GM12891 (cell line): ENCODE results near the gene CD180.

Experiments used
- DNase-seq: peaks from one replicate; pipeline ENCODE4 v3.0.0; 2011; ENCODE audit warnings: low spot score; ENCODE audit not compliant: insufficient read length
- FAIRE-seq: peaks from 2 replicates; lab custom pipeline; 2011; peaks lifted over from hg19 to GRCh38; lab: Jason Lieb, UNC
- PAX5 ChIP-seq: IDR thresholded peaks from 2 replicates; pipeline ENCODE4 v1.6.1; 2011; ENCODE audit warnings: low read length, moderate library complexity, mild to moderate bottlenecking; ENCODE audit not compliant: insufficient read depth, severe bottlenecking
- POLR2A ChIP-seq: IDR thresholded peaks from 2 replicates; pipeline ENCODE4 v1.6.1; 2011; ENCODE audit warnings: low read depth, low read length, control low read depth
- POLR2AphosphoS5 ChIP-seq: IDR thresholded peaks from 2 replicates; pipeline ENCODE4 v1.6.1; 2011; ENCODE audit warnings: low read depth, low read length, control low read depth
- POU2F2 ChIP-seq: IDR thresholded peaks from 2 replicates; pipeline ENCODE4 v1.6.1; 2011; ENCODE audit warnings: low read depth, mild to moderate bottlenecking, control low read depth, low read length, moderate library complexity
- SPI1 ChIP-seq: IDR thresholded peaks from 2 replicates; pipeline ENCODE4 v1.6.1; 2011; ENCODE audit warnings: low read depth, low read length, control low read depth
- TAF1 ChIP-seq: IDR thresholded peaks from 2 replicates; pipeline ENCODE4 v1.6.1; 2011; ENCODE audit warnings: low read depth, low read length, control low read depth

Gene CD180

DNA sequence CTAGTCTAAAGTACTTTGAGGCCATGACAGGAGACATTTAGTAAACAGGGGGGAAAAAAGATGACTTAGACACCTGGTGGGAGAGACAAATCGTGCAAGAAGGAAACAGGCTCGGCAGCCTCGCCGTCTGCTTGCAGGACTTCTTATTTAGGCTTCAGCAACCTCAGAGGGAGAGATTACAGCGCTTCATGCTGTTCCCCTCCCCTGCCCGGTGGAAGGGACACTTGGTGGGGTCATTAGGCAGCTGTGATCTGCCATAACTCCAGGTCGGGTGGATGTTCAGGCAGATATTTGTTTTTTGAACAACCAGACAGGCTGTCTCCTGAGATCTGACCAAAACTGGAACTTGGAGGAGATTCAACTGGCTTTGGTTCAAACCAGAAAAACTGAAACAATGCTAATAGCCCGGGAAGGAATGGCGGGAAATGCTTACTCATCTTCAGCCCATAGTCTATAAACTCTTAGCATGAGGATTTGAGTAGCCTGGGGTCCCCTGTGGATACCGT lies 38.1 kb upstream of the CD180 start:
- FAIRE-seq, result no peak
- no peak for DNase-seq

DNA sequence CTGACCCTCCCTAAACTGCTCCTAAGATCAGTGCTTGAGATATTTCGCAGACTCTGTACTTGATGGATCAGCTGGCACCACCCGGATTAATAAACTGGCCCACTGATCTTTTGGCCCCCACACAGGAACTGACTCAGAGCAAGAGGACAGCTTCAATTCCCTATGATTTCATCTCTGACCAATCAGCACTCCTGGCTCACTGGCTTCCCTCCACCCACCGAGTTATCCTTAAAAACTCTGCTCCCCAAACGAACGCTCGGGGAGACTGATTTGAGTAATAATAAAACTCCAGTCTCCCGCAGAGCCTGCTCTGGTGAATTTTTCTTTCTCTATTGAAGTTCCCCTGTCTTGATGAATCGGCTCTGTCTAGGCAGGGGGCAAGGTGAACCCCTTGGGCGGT lies 36.5 kb upstream of the CD180 start:
- no peak for FAIRE-seq
- DNase-seq, result no peak
- TF ChIP-seq POLR2AphosphoS5 (no peak), SPI1 (no peak), POU2F2 (no peak), POLR2A (no peak), PAX5 (no peak), TAF1 (no peak)

More for the DNA sequence above, 38.1 kb upstream of the CD180 start:
- TF ChIP-seq POLR2AphosphoS5, result no peak
- TF ChIP-seq TAF1, result no peak
- TF ChIP-seq POLR2A, result no peak
- TF ChIP-seq PAX5, result no peak
- no peak for TF ChIP-seq SPI1
- TF ChIP-seq POU2F2, result no peak

DNA sequence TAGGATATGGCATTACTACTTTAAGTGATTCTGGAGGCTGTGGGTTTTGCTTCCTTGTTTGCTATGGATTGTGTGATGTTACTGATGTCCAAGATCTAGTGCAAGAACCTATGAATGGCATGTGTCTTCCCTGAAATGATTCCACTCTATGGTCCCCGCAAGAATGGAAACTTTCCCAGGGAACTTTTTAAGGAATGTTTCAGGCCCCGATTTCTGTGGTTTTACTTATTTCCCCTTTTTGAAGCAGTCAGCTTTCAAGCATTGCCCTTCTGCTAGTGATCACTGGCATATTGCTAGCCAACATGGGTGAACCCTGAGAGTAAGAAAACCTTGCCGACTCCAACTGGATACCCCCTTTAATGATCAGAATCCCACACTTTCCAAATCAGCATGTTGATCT lies 26.6 kb upstream of the CD180 start:
- TF ChIP-seq POLR2AphosphoS5 (no peak), TAF1 (no peak), PAX5 (no peak), SPI1 (no peak), POU2F2 (no peak), POLR2A (no peak)
- peak; percentile 38 for FAIRE-seq
- DNase-seq, result no peak

DNA sequence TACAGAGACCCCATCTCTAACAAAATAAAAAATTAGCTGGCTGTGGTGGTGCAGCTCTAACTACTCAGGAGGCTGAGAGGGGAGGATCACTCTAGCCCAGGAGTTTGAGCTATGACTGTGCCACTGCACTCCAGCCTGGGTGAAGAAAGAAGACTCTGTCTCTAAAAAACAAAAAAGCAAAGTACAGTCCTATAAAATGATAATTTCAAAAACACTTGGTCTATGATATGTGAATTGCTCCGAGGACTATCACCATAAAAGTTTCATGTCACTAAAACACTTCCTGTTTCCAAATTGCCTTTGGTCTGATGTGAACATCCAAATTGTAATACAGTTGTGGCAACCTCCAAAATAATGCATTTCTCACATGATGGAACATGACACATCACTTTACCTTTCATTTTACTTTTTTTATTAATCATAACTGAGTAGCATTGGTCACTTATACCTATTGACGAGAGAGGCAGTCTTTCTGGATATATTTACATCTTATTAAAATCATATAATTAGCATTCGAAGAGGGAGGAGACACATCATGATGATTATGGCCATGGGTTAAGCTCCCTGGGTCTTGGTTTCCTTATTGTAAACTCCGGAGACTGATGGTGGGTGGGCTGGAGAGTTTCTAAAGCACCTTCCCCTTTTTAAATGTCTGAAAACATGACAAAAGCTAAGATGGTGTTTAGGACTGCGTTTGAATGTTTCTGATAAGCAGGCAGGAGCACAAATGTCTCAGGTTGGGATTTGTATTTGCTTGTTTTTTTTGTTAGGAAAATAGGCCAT lies 25.8 kb upstream of the CD180 start:
- FAIRE-seq (no peak), DNase-seq (no peak)
- no peak for TF ChIP-seq POLR2A
- TF ChIP-seq SPI1, result peak; percentile 70
- no peak for TF ChIP-seq PAX5

DNA sequence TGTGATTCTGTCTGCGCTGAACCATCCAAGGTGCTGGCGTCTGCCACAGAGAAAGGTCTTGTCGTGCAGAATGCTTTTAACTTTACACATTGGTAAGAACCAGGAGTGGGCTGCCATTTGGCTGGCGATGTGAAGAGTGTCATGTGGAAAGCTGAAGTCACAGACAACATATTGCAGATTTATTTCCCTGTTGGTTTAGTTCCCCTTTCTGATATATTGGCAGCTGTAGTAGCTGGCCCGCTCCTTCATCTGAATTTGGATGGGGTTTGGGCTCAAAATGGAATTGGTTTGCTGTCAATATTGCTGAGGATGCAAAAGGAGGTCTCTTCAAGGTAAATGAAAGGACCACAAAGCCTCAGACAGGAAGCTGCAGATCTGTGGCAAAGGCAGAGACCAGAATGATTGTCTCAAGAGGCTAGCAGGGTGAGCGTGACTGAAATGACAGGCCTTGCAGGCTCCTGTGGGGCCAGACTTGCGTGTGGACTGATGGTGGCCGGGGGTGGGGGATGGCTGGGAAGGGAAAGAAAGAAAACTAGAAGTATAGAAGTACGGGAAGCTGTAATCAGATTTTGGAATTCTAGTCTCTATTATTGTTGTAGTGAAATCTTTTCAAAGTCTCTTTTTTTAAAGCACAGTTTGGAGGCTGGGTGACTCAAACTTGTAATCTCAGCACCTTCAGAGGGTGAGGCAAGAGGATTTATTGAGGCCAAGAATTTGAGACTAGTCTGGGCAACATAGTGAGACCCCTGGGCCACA lies 25.1 kb upstream of the CD180 start:
- no peak for DNase-seq
- FAIRE-seq, result peak; percentile 96
- no peak for TF ChIP-seq POLR2A
- no peak for TF ChIP-seq PAX5
- TF ChIP-seq POLR2AphosphoS5, result no peak
- no peak for TF ChIP-seq POU2F2
- TF ChIP-seq SPI1, result 0 out of 2 replicates have a peak, but pooled peaks have one; percentile 7

DNA sequence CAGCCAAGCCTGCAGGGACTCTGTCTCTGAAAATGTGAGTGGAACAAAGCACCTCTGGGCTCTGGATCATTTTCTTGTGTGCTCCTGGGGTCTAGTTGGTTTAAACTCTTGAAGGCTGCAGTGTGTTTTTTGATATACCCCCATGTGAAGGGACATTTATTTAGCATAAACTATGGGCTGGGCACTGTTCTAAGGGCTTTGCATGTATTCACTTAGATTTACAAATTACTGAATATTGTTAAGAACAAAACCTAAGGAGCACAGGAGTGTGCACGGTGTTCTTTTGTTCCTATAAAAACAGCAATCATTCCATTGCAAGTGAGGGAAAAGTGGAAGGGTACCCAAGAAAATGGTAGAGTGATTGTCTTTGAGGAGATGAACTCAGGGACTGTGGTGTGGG lies 20.0 kb upstream of the CD180 start:
- FAIRE-seq (no peak), DNase-seq (no peak)
- no peak for TF ChIP-seq POLR2AphosphoS5
- TF ChIP-seq PAX5, result no peak

DNA sequence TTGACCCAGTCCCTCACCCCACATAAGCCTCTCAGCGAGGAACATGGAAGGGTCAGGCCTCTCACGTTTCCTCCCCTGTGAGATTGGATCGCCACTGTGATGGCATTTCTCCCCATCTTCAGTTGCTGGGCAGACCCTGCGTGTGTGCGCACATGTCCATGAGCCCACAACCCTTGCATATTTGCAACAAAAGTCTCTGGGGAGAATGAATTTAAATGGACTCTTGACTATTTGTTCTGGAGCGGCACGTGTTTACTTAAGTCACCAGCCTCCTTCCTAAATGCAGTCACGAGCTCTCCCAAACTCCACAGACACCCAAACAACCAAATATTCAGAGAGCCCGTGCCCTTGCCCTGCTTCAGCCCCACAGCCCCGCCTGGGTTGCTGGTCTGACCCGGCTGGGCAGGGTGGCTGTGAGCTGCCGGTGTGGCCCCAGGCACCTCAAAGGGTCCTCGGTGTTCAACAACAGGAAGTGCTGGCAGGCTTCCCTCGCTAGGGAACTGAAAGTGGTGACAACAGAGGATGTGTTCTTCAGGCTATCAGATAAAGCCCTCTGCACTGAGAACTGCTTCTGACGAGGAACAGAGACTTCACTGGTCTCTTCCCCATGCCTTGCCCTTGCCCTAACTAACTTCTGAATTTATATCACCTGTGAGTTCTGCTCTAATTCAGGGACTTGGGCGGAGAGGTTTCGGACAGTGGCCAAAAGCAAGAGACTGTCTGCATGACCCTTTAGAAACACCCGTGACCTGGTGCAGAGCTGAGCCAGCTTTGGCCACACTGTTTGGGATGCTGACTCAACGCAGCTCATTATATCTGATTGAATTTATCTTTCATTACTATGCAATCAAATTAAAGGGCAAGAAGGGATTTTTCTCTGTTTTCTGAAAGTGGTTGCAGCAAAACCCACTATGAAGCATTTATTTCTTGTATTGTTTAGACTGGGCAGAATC lies 19.2 kb upstream of the CD180 start:
- no peak for TF ChIP-seq POLR2AphosphoS5
- peak; percentile 99 for TF ChIP-seq SPI1

DNA sequence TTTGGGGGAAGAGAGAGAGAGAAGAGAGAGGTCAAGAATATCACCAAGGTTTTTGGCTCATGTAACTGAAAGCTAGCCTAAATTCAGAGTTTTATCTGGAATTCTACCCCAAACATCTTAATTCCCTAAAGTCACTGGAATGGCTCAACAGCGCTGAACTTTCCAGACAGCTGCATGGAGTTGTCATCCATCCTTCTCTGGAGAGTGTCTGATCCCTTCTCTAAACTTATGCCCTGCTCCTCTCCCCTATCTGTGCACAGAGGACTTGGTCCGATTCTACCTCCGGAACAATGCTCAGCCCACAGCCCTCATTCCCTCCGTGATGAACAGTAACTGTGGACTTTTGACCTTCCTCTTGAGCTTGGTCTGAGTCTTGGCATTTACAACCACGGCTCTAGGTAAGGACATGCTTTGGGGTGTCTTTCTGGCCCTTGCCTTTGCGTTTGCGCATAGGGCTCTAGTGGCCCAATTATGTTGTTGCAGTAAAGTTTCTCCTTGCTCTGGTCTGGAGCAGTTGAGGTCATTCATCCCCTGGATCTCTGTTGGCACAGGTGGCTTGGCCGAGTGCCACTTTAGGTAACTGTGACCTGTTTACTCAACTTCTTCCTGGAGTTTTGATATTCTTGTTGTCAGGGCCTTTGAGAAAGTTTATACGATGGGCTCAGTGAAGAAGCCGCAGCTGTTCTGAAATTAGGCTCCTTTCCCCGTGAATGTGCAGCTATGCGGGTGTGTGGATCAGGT lies 18.3 kb upstream of the CD180 start:
- no peak for DNase-seq
- TF ChIP-seq POU2F2 (no peak), POLR2A (no peak), POLR2AphosphoS5 (no peak), SPI1 (no peak), TAF1 (no peak), PAX5 (no peak)
- FAIRE-seq, result no peak

More for the DNA sequence above, 19.2 kb upstream of the CD180 start:
- DNase-seq, result peak; percentile 61
- FAIRE-seq, result peak; percentile 97

DNA sequence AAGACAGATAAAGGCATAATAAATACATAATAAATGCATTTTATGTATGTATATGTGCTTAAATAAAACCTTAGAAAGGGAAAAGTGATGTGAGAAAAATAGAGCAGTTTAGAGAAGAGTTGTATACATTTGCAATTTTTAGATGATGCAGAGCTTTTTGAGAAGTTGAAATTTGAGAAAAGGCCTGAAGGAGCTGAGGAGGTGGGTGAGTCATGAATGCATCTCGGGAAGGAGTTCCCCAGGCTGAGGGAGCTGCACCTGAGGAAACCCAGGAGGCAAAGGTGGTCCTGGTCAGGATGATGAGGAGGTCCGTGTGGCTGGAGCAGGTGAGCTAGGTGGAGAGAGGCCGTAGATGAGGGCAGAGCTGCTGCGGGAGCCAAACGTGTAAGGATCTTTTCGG lies 17.4 kb upstream of the CD180 start:
- FAIRE-seq, result no peak
- TF ChIP-seq POU2F2 (no peak), POLR2A (no peak), TAF1 (no peak), POLR2AphosphoS5 (no peak), PAX5 (no peak), SPI1 (no peak)
- no peak for DNase-seq
